HepG2 (cell line): ENCODE results near the gene CACNA1G. TPM values are rescaled to one million over a fixed set of nuclear protein-coding genes. Genes with fewer than 3 reads are reported as not detected.

Experiments used
- ETV5 ChIP-seq: IDR thresholded peaks from 2 replicates; pipeline ENCODE4 v1.6.1; 2018; ENCODE audit warnings: missing biosample characterization, missing genetic modification reagents, inconsistent platforms, borderline replicate concordance
- ETV6 ChIP-seq: sonication (generic); formaldehyde crosslinking; conservative IDR thresholded peaks from 2 replicates; pipeline ENCODE4 v1.4.0; 2020; ENCODE audit warnings: missing genetic modification reagents
- FOSL2 ChIP-seq: sonication (generic); formaldehyde crosslinking; IDR thresholded peaks from 2 replicates; pipeline ENCODE4 v1.4.0; 2020; ENCODE audit warnings: missing genetic modification reagents
- GATAD1 ChIP-seq: IDR thresholded peaks from 2 replicates; pipeline ENCODE4 v1.6.1; 2016; ENCODE audit warnings: missing genetic modification reagents, missing compliant biosample characterization
- GFI1 ChIP-seq: sonication (generic); formaldehyde crosslinking; IDR thresholded peaks from 2 replicates; pipeline ENCODE4 v1.5.0; 2020; ENCODE audit warnings: missing genetic modification reagents, mild to moderate bottlenecking, borderline replicate concordance
- HNRNPUL1 ChIP-seq: fragments of 200-400 bp; formaldehyde crosslinking; IDR thresholded peaks from 2 replicates; pipeline ENCODE4 v1.6.1; 2017; ENCODE audit warnings: low read depth, mild to moderate bottlenecking, low read length, moderate library complexity
- JUND ChIP-seq: sonication (generic); formaldehyde crosslinking; IDR thresholded peaks from 2 replicates; pipeline ENCODE4 v1.8.0; 2022; ENCODE audit warnings: mild to moderate bottlenecking, missing genetic modification reagents
- KDM2A ChIP-seq: sonication (generic); formaldehyde crosslinking; IDR thresholded peaks from 2 replicates; pipeline ENCODE4 v1.4.0; 2020; ENCODE audit warnings: low read depth, missing genetic modification reagents, borderline replicate concordance
- KMT2A ChIP-seq: sonication (generic); formaldehyde crosslinking; IDR thresholded peaks from 2 replicates; pipeline ENCODE4 v1.4.0; 2020; ENCODE audit warnings: missing genetic modification reagents
- MTF1 ChIP-seq: sonication (generic); formaldehyde crosslinking; IDR thresholded peaks from 2 replicates; pipeline ENCODE4 v1.5.0; 2020; ENCODE audit warnings: missing genetic modification reagents
- MTF2 ChIP-seq: sonication (generic); formaldehyde crosslinking; IDR thresholded peaks from 2 replicates; pipeline ENCODE4 v1.5.0; 2020; ENCODE audit warnings: missing genetic modification reagents, borderline replicate concordance
- MXI1 ChIP-seq: IDR thresholded peaks from 3 replicates; pipeline ENCODE4 v1.6.1; 2012; ENCODE audit warnings: low read depth, low read length, inconsistent platforms, borderline replicate concordance
- MZF1 ChIP-seq: sonication (generic); formaldehyde crosslinking; IDR thresholded peaks from 2 replicates; pipeline ENCODE4 v1.8.1; 2023; ENCODE audit warnings: mild to moderate bottlenecking, missing genetic modification reagents, borderline replicate concordance
- NFKBIZ ChIP-seq: IDR thresholded peaks from 2 replicates; pipeline ENCODE4 v1.6.1; 2018; ENCODE audit warnings: missing genetic modification reagents, missing compliant biosample characterization
- NFYC ChIP-seq: IDR thresholded peaks from 2 replicates; pipeline ENCODE4 v1.6.1; 2016; ENCODE audit warnings: missing genetic modification reagents, missing compliant biosample characterization
- REXO4 ChIP-seq: sonication (generic); formaldehyde crosslinking; IDR thresholded peaks from 2 replicates; pipeline ENCODE4 v1.8.0; 2022; ENCODE audit warnings: missing genetic modification reagents, mild to moderate bottlenecking, borderline replicate concordance
- SIX1 ChIP-seq: sonication (generic); formaldehyde crosslinking; IDR thresholded peaks from 2 replicates; pipeline ENCODE4 v1.4.0; 2020; ENCODE audit warnings: missing genetic modification reagents, borderline replicate concordance
- SMYD3 ChIP-seq: sonication (generic); formaldehyde crosslinking; IDR thresholded peaks from 2 replicates; pipeline ENCODE4 v1.8.1; 2023; ENCODE audit warnings: mild to moderate bottlenecking, missing genetic modification reagents
- TCF7L2 ChIP-seq: IDR thresholded peaks from 2 replicates; pipeline ENCODE4 v1.6.1; 2011; ENCODE audit warnings: mild to moderate bottlenecking, low read depth, low read length, moderate library complexity
- ZFP36 ChIP-seq: fragments of 150-350 bp; IDR thresholded peaks from 2 replicates; pipeline ENCODE4 v1.6.1; 2018; ENCODE audit warnings: borderline replicate concordance, low read length, low read depth; ENCODE audit not compliant: partially characterized antibody
- ZKSCAN5 ChIP-seq: sonication (generic); formaldehyde crosslinking; IDR thresholded peaks from 2 replicates; pipeline ENCODE4 v1.5.1; 2020; ENCODE audit warnings: mild to moderate bottlenecking, missing genetic modification reagents
- ZNF24 ChIP-seq: fragments of 450-650 bp; IDR thresholded peaks from 2 replicates; pipeline ENCODE4 v1.6.1; 2017; ENCODE audit warnings: antibody characterized with exemption, mild to moderate bottlenecking
- ZNF839 ChIP-seq: sonication (generic); formaldehyde crosslinking; IDR thresholded peaks from 2 replicates; pipeline ENCODE4 v1.4.0; 2020; ENCODE audit warnings: missing genetic modification reagents, mild to moderate bottlenecking, borderline replicate concordance
- polyA plus RNA-seq, 8 experiments: library from polyadenylated mRNA; depleted of rRNA in 3 of 8; stranded (reverse) in 7 of 8; unstranded in 1 of 8; fragments of >200 nt; fragmentation: Illumina TruSeq in 4 of 8; extraction: Trizol in 4 of 8; gene quantifications; 2 replicates each; pipeline versions ENCODE4 v1.2.1 to v1.2.3, GENCODE V29; 2011 to 2016; ENCODE audit warnings: low read depth in 4 of 8, missing spikeins in 1 of 8, mixed read lengths in 1 of 8; ENCODE audit not compliant: insufficient read depth in 1 of 8
- total RNA-seq, 5 experiments: library from RNA; depleted of rRNA; stranded (reverse); fragments of >200 nt; fragmentation: Illumina TruSeq; extraction: Trizol; gene quantifications; 2 replicates each; pipeline ENCODE4 v1.2.3, GENCODE V29; 2016; ENCODE audit warnings: low read depth in 1 of 5
- TF ChIP-seq, protein P1 (sequence below): IDR thresholded peaks from 2 replicates; pipeline ENCODE4 v1.6.1; 2012; ENCODE audit warnings: low read depth, low read length, improper control_type of control experiment
- TF ChIP-seq, protein P2 (sequence below): sonication (generic); formaldehyde crosslinking; IDR thresholded peaks from 2 replicates; pipeline ENCODE4 v1.4.0; 2020; ENCODE audit warnings: missing genetic modification reagents

The CACNA1G gene
- total and polyA plus RNA-seq, 2 of the 13 experiments (the other 11 are each of a cell fraction or from before 2014, with no cell fraction given): 0.02 TPM; not detected in 1

DNA sequence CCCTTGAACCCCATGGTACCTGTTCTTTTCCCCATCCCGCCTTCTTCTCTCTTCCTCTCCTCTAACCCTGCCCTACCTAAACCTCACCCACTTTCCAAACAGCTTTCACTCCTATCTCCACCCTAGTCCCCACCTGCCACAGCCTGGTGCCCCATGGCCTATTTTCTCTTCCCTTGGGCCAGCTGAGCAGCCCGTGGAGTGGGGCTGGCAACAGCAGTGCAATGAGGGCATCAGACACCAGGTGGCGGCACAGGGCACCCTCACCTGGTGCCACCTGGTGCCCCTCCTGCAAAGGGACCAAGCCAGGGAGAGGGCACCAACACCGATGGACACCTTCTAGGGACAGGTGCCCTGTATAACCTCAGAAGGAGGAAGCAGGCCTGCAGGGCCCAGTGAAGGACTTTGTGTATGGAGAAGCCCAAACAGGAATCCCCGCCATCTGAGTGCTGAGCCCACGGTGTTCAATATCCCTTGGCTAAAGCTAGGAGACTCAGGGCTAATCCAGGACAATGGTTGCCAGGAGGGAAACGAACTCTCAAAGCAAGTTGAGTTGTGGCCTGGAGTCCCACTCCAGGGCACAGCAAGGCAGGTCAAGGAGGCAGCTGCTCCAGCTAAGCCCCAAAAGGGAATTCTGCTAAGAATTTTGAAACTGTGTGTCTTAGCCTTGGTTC, 70.1 kb downstream of the CACNA1G start (continued):
- TF ChIP-seq, protein P1, sequence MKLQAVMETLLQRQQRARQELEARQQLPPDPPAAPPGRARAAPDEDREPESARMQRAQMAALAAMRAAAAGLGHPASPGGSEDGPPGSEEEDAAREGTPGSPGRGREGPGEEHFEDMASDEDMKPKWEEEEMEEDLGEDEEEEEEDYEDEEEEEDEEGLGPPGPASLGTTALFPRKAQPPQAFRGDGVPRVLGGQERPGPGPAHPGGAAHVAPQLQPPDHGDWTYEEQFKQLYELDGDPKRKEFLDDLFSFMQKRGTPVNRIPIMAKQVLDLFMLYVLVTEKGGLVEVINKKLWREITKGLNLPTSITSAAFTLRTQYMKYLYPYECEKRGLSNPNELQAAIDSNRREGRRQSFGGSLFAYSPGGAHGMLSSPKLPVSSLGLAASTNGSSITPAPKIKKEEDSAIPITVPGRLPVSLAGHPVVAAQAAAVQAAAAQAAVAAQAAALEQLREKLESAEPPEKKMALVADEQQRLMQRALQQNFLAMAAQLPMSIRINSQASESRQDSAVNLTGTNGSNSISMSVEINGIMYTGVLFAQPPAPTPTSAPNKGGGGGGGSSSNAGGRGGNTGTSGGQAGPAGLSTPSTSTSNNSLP: no peak
- TF ChIP-seq GATAD1 (CRISPR knock-in tag) (0 out of 2 replicates have a peak, but pooled peaks have one; percentile 47), SIX1 (CRISPR knock-in tag) (no peak), SMYD3 (CRISPR knock-in tag) (no peak), MTF2 (CRISPR knock-in tag) (no peak), REXO4 (CRISPR knock-in tag) (no peak), ZKSCAN5 (CRISPR knock-in tag) (no peak), GFI1 (CRISPR knock-in tag) (no peak), KDM2A (CRISPR knock-in tag) (peak; percentile 85), MXI1 (0 out of 3 replicates have a peak, but pooled peaks have one; percentile 41), MTF1 (CRISPR knock-in tag) (no peak), KMT2A (CRISPR knock-in tag) (0 out of 2 replicates have a peak, but pooled peaks have one; percentile 45), ZNF24 (no peak), ETV5 (CRISPR knock-in tag) (peak; percentile 34; the same call in 1 of the 2 replicates), ETV6 (CRISPR knock-in tag) (0 out of 2 replicates have a peak, but pooled peaks have one; percentile 52), NFKBIZ (CRISPR knock-in tag) (peak; percentile 76; the same call in 1 of the 2 replicates), TCF7L2 (no peak), ZFP36 (peak; percentile 9), FOSL2 (CRISPR knock-in tag) (peak; percentile 64), ZNF839 (no peak), JUND (no peak), MZF1 (CRISPR knock-in tag) (no peak), HNRNPUL1 (no peak), NFYC (CRISPR knock-in tag) (no peak)
- TF ChIP-seq, protein P2, sequence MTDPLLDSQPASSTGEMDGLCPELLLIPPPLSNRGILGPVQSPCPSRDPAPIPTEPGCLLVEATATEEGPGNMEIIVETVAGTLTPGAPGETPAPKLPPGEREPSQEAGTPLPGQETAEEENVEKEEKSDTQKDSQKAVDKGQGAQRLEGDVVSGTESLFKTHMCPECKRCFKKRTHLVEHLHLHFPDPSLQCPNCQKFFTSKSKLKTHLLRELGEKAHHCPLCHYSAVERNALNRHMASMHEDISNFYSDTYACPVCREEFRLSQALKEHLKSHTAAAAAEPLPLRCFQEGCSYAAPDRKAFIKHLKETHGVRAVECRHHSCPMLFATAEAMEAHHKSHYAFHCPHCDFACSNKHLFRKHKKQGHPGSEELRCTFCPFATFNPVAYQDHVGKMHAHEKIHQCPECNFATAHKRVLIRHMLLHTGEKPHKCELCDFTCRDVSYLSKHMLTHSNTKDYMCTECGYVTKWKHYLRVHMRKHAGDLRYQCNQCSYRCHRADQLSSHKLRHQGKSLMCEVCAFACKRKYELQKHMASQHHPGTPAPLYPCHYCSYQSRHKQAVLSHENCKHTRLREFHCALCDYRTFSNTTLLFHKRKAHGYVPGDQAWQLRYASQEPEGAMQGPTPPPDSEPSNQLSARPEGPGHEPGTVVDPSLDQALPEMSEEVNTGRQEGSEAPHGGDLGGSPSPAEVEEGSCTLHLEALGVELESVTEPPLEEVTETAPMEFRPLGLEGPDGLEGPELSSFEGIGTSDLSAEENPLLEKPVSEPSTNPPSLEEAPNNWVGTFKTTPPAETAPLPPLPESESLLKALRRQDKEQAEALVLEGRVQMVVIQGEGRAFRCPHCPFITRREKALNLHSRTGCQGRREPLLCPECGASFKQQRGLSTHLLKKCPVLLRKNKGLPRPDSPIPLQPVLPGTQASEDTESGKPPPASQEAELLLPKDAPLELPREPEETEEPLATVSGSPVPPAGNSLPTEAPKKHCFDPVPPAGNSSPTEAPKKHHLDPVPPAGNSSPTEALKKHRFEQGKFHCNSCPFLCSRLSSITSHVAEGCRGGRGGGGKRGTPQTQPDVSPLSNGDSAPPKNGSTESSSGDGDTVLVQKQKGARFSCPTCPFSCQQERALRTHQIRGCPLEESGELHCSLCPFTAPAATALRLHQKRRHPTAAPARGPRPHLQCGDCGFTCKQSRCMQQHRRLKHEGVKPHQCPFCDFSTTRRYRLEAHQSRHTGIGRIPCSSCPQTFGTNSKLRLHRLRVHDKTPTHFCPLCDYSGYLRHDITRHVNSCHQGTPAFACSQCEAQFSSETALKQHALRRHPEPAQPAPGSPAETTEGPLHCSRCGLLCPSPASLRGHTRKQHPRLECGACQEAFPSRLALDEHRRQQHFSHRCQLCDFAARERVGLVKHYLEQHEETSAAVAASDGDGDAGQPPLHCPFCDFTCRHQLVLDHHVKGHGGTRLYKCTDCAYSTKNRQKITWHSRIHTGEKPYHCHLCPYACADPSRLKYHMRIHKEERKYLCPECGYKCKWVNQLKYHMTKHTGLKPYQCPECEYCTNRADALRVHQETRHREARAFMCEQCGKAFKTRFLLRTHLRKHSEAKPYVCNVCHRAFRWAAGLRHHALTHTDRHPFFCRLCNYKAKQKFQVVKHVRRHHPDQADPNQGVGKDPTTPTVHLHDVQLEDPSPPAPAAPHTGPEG (CRISPR knock-in tag): no peak
